Keratinocyte (primary cell): ENCODE measurements around the gene RND3. TPM values are rescaled to one million over a fixed set of nuclear protein-coding genes. Genes with fewer than 3 reads are reported as not detected.

Source experiments
- DNase-seq: peaks from one replicate; pipeline ENCODE4 v3.0.0-alpha.2; 2011; ENCODE audit warnings: low read depth, missing footprints, low spot score
- FAIRE-seq: peaks from 2 replicates; lab custom pipeline; 2011; peaks lifted over from hg19 to GRCh38; lab: Jason Lieb, UNC
- H2AFZ ChIP-seq: 2 replicates; pipeline ENCODE4 v1.6.0; 2012; ENCODE audit warnings: low read length, control low read depth, inconsistent platforms; ENCODE audit not compliant: control insufficient read depth
- H3K27ac ChIP-seq: 2 replicates; pipeline ENCODE4 v1.5.1; 2011; ENCODE audit warnings: low read length; ENCODE audit not compliant: control insufficient read depth, insufficient read depth
- H3K27me3 ChIP-seq: 3 replicates; pipeline ENCODE4 v1.6.0; 2011; ENCODE audit warnings: low read length; ENCODE audit not compliant: control insufficient read depth, insufficient read depth; ENCODE audit errors: extremely low read depth
- H3K36me3 ChIP-seq, 2 experiments: 2 replicates in 1 of 2; 3 replicates in 1 of 2; pipeline ENCODE4 v1.5.1; 2011; ENCODE audit warnings: low read length in 2 of 2, mild to moderate bottlenecking in 1 of 2; ENCODE audit not compliant: control insufficient read depth in 2 of 2, insufficient read depth in 2 of 2; ENCODE audit errors: extremely low read depth in 1 of 2
- H3K4me1 ChIP-seq: 3 replicates; pipeline ENCODE4 v1.5.1; 2011; ENCODE audit warnings: low read length; ENCODE audit not compliant: control insufficient read depth, insufficient read depth; ENCODE audit errors: extremely low read depth
- H3K4me2 ChIP-seq: 3 replicates; pipeline ENCODE4 v1.6.0; 2011; ENCODE audit warnings: low read depth, low read length; ENCODE audit not compliant: control insufficient read depth, insufficient read depth; ENCODE audit errors: extremely low read depth
- H3K4me3 ChIP-seq, 3 experiments: fragments of 200-600 bp in 1 of 3; sonication (generic) in 1 of 3; 2 replicates in 2 of 3; 3 replicates in 1 of 3; pipeline ENCODE4 v1.5.1; 2011 to 2016; ENCODE audit warnings: low read length in 3 of 3, mild to moderate bottlenecking in 3 of 3, control low read depth in 2 of 3, inconsistent platforms in 1 of 3, low read depth in 1 of 3, mixed read lengths in 1 of 3, mixed run types in 1 of 3, moderate library complexity in 1 of 3; ENCODE audit not compliant: control insufficient read depth in 2 of 3, insufficient read depth in 2 of 3; ENCODE audit errors: extremely low read depth in 1 of 3
- H3K79me2 ChIP-seq: 2 replicates; pipeline ENCODE4 v1.6.0; 2012; ENCODE audit warnings: low read length; ENCODE audit not compliant: control insufficient read depth, insufficient read depth
- H3K9ac ChIP-seq: 3 replicates; pipeline ENCODE4 v1.6.0; 2011; ENCODE audit warnings: low read length; ENCODE audit not compliant: control insufficient read depth, insufficient read depth; ENCODE audit errors: extremely low read depth
- H3K9me1 ChIP-seq: 3 replicates; pipeline ENCODE4 v1.6.0; 2011; ENCODE audit warnings: low read length; ENCODE audit not compliant: control insufficient read depth, insufficient read depth; ENCODE audit errors: extremely low read depth
- H3K9me3 ChIP-seq: 2 replicates; pipeline ENCODE4 v1.5.1; 2012; ENCODE audit warnings: low read depth, low read length; ENCODE audit not compliant: control insufficient read depth
- H4K20me1 ChIP-seq: 3 replicates; pipeline ENCODE4 v1.6.0; 2011; ENCODE audit warnings: low read length; ENCODE audit not compliant: control insufficient read depth, insufficient read depth; ENCODE audit errors: extremely low read depth
- EZH2 ChIP-seq: IDR thresholded peaks from one replicate; pipeline ENCODE4 v1.6.1; 2012; ENCODE audit warnings: inconsistent platforms, mild to moderate bottlenecking, low read length, moderate library complexity
- dilution Hi-C: fragments of 300-500 bp; cut with MboI; formaldehyde crosslinking; loops from one replicate; pipeline ENCODE4 v1.7.0; 2020; ENCODE audit warnings: low sequenced_read_pairs; ENCODE audit not compliant: extremely low pct_ligation_motif_present
- polyA plus RNA-seq, 5 experiments: library from polyadenylated mRNA; depleted of rRNA in 3 of 5; stranded (reverse) in 3 of 5; stranded (forward) in 1 of 5; unstranded in 1 of 5; fragments of >200 nt; gene quantifications; 1 replicate in 1 of 5; 2 replicates in 3 of 5; 3 replicates in 1 of 5; pipeline versions ENCODE4 v1.2.1 to v1.2.3, GENCODE V29; 2011 to 2012; ENCODE audit warnings: missing spikeins in 2 of 5, low read depth in 1 of 5, low replicate concordance in 1 of 5
- TF ChIP-seq, protein P1 (sequence below), 3 experiments: IDR thresholded peaks in 1 of 3; conservative IDR thresholded peaks in 1 of 3; optimal IDR thresholded peaks in 1 of 3; 2 replicates in 2 of 3; 3 replicates in 1 of 3; pipeline versions ENCODE3 to v1.5.1; 2011; ENCODE audit warnings: low read length in 3 of 3, mild to moderate bottlenecking in 3 of 3, moderate library complexity in 2 of 3, control low read depth in 1 of 3, inconsistent platforms in 1 of 3; ENCODE audit not compliant: insufficient read depth in 2 of 3; ENCODE audit errors: extremely low read depth in 1 of 3

Gene RND3
- polyA plus RNA-seq, 1 donor (not counting 4 experiments of a cell fraction or from before 2014, with no cell fraction given) = 202 TPM

GRCh38 chr2:150484461-150485021 is 2.9 kb downstream of the RND3 start:
- no peak for TF ChIP-seq EZH2
- TF ChIP-seq, protein P1, sequence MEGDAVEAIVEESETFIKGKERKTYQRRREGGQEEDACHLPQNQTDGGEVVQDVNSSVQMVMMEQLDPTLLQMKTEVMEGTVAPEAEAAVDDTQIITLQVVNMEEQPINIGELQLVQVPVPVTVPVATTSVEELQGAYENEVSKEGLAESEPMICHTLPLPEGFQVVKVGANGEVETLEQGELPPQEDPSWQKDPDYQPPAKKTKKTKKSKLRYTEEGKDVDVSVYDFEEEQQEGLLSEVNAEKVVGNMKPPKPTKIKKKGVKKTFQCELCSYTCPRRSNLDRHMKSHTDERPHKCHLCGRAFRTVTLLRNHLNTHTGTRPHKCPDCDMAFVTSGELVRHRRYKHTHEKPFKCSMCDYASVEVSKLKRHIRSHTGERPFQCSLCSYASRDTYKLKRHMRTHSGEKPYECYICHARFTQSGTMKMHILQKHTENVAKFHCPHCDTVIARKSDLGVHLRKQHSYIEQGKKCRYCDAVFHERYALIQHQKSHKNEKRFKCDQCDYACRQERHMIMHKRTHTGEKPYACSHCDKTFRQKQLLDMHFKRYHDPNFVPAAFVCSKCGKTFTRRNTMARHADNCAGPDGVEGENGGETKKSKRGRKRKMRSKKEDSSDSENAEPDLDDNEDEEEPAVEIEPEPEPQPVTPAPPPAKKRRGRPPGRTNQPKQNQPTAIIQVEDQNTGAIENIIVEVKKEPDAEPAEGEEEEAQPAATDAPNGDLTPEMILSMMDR (optimal IDR thresholded peaks at IDR 0.05 in 1 of 3, IDR thresholded peaks at IDR 0.05 in 1 of 3, conservative IDR thresholded peaks at IDR 0.05 in 1 of 3; ENCODE audit: extremely low read depth in 1 of 3, insufficient read depth in 2 of 3, low read length in 3 of 3) = no peak
- Histone ChIP-seq H4K20me1 (peaks cover 20% of the 10 kb centered on the region), H2AFZ (no peak overlapping the region), H3K9me1 (no peaks in the 10 kb centered on the region), H3K36me3 (peaks cover 5 to 23% of the 10 kb centered on the region in 2 experiments), H3K27me3 (no peaks in the 10 kb centered on the region), H3K9me3 (no peaks in the 10 kb centered on the region), H3K9ac (peak overlapping the region; percentile 100), H3K27ac (peak overlapping the region; percentile 99), H3K4me2 (peak overlapping the region; percentile 88), H3K79me2 (peaks cover 68% of the 10 kb centered on the region), H3K4me1 (peaks cover 45% of the 10 kb centered on the region), H3K4me3 (peak overlapping the region; percentile 71 to 99 (median 93))
- dilution Hi-C loops = no loop called here
- no peak for FAIRE-seq
- DNase-seq = no peak

- Histone ChIP-seq H3K9me3 (no peaks in the 10 kb centered on the region), H3K4me3 (peak overlapping the region; percentile 71 to 99 (median 93)), H3K9ac (peak overlapping the region; percentile 100), H3K79me2 (peaks cover 68% of the 10 kb centered on the region), H2AFZ (no peak overlapping the region), H3K27me3 (no peaks in the 10 kb centered on the region), H3K27ac (peak overlapping the region; percentile 99), H3K4me2 (peak overlapping the region; percentile 88), H4K20me1 (peaks cover 20% of the 10 kb centered on the region), H3K4me1 (peaks cover 50% of the 10 kb centered on the region), H3K9me1 (no peaks in the 10 kb centered on the region), H3K36me3 (peaks cover 5 to 23% of the 10 kb centered on the region in 2 experiments)
- DNase-seq (peak; percentile 28), FAIRE-seq (peak; percentile 86)
- dilution Hi-C loops = no loop called here
- no peak for TF ChIP-seq EZH2
- TF ChIP-seq, protein P1 (optimal IDR thresholded peaks at IDR 0.05 in 1 of 3, IDR thresholded peaks at IDR 0.05 in 1 of 3, conservative IDR thresholded peaks at IDR 0.05 in 1 of 3; ENCODE audit: extremely low read depth in 1 of 3, insufficient read depth in 2 of 3, low read length in 3 of 3) = no peak
These were observed 3.5 kb downstream of the RND3 start for GRCh38 chr2:150484006-150484405.
